Transverse colon (tissue), 4 donors: ENCODE measurements around the gene KIF25. TPM values are rescaled to one million over a fixed set of nuclear protein-coding genes. Genes with fewer than 3 reads are reported as not detected.

Experiments
- DNase-seq: peaks from one replicate; pipeline ENCODE4 v3.0.0-alpha.2; 2019
- H3K27ac ChIP-seq, 4 donors: fragments of 200-600 bp; sonication (generic); 2 replicates each; pipeline ENCODE4 v1.5.1; 2016 to 2018; ENCODE audit warnings: inconsistent platforms in 4 of 4
- H3K27me3 ChIP-seq: fragments of 200-600 bp; sonication (generic); 2 replicates; pipeline ENCODE4 v1.5.1; 2017; ENCODE audit warnings: inconsistent platforms
- H3K36me3 ChIP-seq, 4 donors: fragments of 200-600 bp; sonication (generic); 2 replicates each; pipeline ENCODE4 v1.5.1; 2017 to 2019; ENCODE audit warnings: inconsistent platforms in 4 of 4
- H3K4me1 ChIP-seq, 4 donors: fragments of 200-600 bp; sonication (generic); 2 replicates each; pipeline ENCODE4 v1.5.1; 2017 to 2020; ENCODE audit warnings: inconsistent platforms in 4 of 4
- H3K4me3 ChIP-seq, 4 donors: fragments of 200-600 bp; sonication (generic); 1 replicate in 1 of 4; 2 replicates in 3 of 4; pipeline versions ENCODE4 v1.5.1 to v1.6.1; 2017 to 2019; ENCODE audit warnings: inconsistent platforms in 4 of 4
- H3K9me3 ChIP-seq, 2 donors: fragments of 200-600 bp; sonication (generic); 2 replicates each; pipeline ENCODE4 v1.5.1; 2017 to 2019; ENCODE audit warnings: inconsistent platforms in 2 of 2
- CTCF ChIP-seq, 5 experiments: fragments of 200-600 bp in 3 of 5; fragments of 450-650 bp in 2 of 5; sonication (generic) in 3 of 5; IDR thresholded peaks; 1 replicate in 2 of 5; 2 replicates in 3 of 5; pipeline ENCODE4 v1.5.1; 2016 to 2017; ENCODE audit warnings: antibody characterized with exemption in 5 of 5, inconsistent platforms in 3 of 5, mild to moderate bottlenecking in 2 of 5, moderate library complexity in 1 of 5
- EP300 ChIP-seq: sonication (generic); formaldehyde crosslinking; IDR thresholded peaks from one replicate; pipeline ENCODE4 v1.6.1; 2017; ENCODE audit warnings: antibody characterized with exemption, low read depth
- POLR2A ChIP-seq: fragments of 450-650 bp; IDR thresholded peaks from one replicate; pipeline ENCODE4 v1.6.1; 2016; ENCODE audit warnings: antibody characterized with exemption, mild to moderate bottlenecking, moderate library complexity
- POLR2AphosphoS5 ChIP-seq, 3 donors: sonication (generic); formaldehyde crosslinking; IDR thresholded peaks; one replicate each; pipeline ENCODE4 v1.6.1; 2016; ENCODE audit warnings: antibody characterized with exemption in 3 of 3
- WGBS, 2 donors: methylation state at CpG; one replicate each; pipeline ENCODE4 v1.1.5; 2018; ENCODE audit warnings: low coverage in 1 of 2; 5-methylcytosine and 5-hydroxymethylcytosine counted together
- in situ Hi-C, 4 donors: fragments of 200-750 bp; cut with MboI; loops; one replicate each; pipeline versions ENCODE4 v1.15.0 to v1.15.1; 2017; ENCODE audit warnings: low sequenced_read_pairs in 3 of 4, low pct_ligation_motif_present in 1 of 4, low pct_unique_long_range_greater_than_20kb in 1 of 4
- intact Hi-C: fragments of 100-400 bp; cut with DNase I; formaldehyde crosslinking; loops from one replicate; pipeline ENCODE4 v1.15.1; 2023; ENCODE audit warnings: low total_unique reads
- total RNA-seq, 4 donors: library from RNA; depleted of rRNA; stranded (reverse); fragments of >200 nt; gene quantifications; one replicate each; pipeline ENCODE4 v1.1.0, GENCODE V29; 2016

The KIF25 gene
- total RNA-seq, 4 donors from 2014 or later, result not detected

- TF ChIP-seq POLR2A (no peak), EP300 (no peak), POLR2AphosphoS5 (IDR thresholded peaks at IDR 0.05) (no peak), CTCF (IDR thresholded peaks at IDR 0.05) (no peak)
- WGBS, 2 donors, result 92 to 100% methylated on average over 1 to 6 of the region's 6 CpGs
- Histone ChIP-seq H3K27ac (no peak overlapping the region), H3K36me3 (peaks cover 0 to 12% (median 4%) of the 10 kb centered on the region in 4 donors), H3K9me3 (no peaks in the 10 kb centered on the region), H3K27me3 (no peaks in the 10 kb centered on the region), H3K4me1 (peaks cover 0 to 14% (median 8%) of the 10 kb centered on the region in 4 donors), H3K4me3 (no peak overlapping the region)
- DNase-seq, result no peak
- in situ Hi-C loops, result no loop called here
- intact Hi-C loops, result loop anchor here (5.0 kb wide), 1 partner anchor 226 kb away; no protein-coding TSS in a partner anchor
Measured at GRCh38 chr6:167956491-167956890, 41.0 kb upstream of the KIF25 start.

GRCh38 chr6:167956983-167957492 is 40.4 kb upstream of the KIF25 start:
- no peak for DNase-seq
- Histone ChIP-seq H3K27ac (no peak overlapping the region), H3K4me1 (peaks cover 0 to 14% (median 8%) of the 10 kb centered on the region in 4 donors), H3K9me3 (no peaks in the 10 kb centered on the region), H3K4me3 (no peak overlapping the region), H3K27me3 (no peaks in the 10 kb centered on the region), H3K36me3 (peaks cover 0 to 6% (median 1%) of the 10 kb centered on the region in 4 donors)
- 93% methylated on average over 8 of the region's 8 CpGs; no CpG with 5 or more reads in 1 of the 2 donors for WGBS, 2 donors
- in situ Hi-C loops, result no loop called here
- intact Hi-C loops, result loop anchor here (5.0 kb wide), 1 partner anchor 225 kb away; no protein-coding TSS in a partner anchor
- no peak for TF ChIP-seq POLR2A
- no peak for TF ChIP-seq EP300
- TF ChIP-seq POLR2AphosphoS5 (IDR thresholded peaks at IDR 0.05), result no peak
- TF ChIP-seq CTCF (IDR thresholded peaks at IDR 0.05), result no peak

- DNase-seq, result no peak
- H3K4me3 ChIP-seq, result no peak overlapping the region
- peaks cover 0 to 3% (median under 1%) of the 10 kb centered on the region in 4 donors for H3K36me3 ChIP-seq
- in situ Hi-C loops, result no loop called here
- TF ChIP-seq EP300 (no peak), POLR2AphosphoS5 (IDR thresholded peaks at IDR 0.05) (no peak), POLR2A (no peak), CTCF (IDR thresholded peaks at IDR 0.05) (no peak)
- no peaks in the 10 kb centered on the region for H3K9me3 ChIP-seq
- intact Hi-C loops, result loop anchor here (5.0 kb wide), 1 partner anchor 225 kb away; no protein-coding TSS in a partner anchor
- H3K27ac ChIP-seq, result no peak overlapping the region
- H3K27me3 ChIP-seq, result no peaks in the 10 kb centered on the region
- 91 to 100% methylated on average over 1 to 6 of the region's 6 CpGs for WGBS, 2 donors
- peaks cover 0 to 13% (median 7%) of the 10 kb centered on the region in 4 donors for H3K4me1 ChIP-seq
Measured at GRCh38 chr6:167957626-167958025, 39.8 kb upstream of the KIF25 start.

GRCh38 chr6:167960579-167960978 is 36.9 kb upstream of the KIF25 start:
- Histone ChIP-seq H3K9me3 (no peaks in the 10 kb centered on the region), H3K27ac (no peak overlapping the region), H3K36me3 (peaks cover 0 to 3% (median 0%) of the 10 kb centered on the region in 4 donors), H3K4me1 (peaks cover 0 to 30% (median 16%) of the 10 kb centered on the region in 4 donors), H3K4me3 (no peak overlapping the region), H3K27me3 (no peaks in the 10 kb centered on the region)
- no peak for DNase-seq
- TF ChIP-seq EP300 (no peak), POLR2AphosphoS5 (IDR thresholded peaks at IDR 0.05) (no peak), CTCF (IDR thresholded peaks at IDR 0.05) (no peak), POLR2A (no peak)
- intact Hi-C loops, result no loop called here
- in situ Hi-C loops, result no loop called here
- WGBS, 2 donors, result 84 to 92% methylated on average over 5 of the region's 5 CpGs
